Liver (tissue), 3 donors: ENCODE measurements around the gene RAB4B.
"Not testable (repeated sequence)": the region's sequence is repeated elsewhere in the genome, so short reads cannot be mapped to it uniquely, and the experiment has no call there.

ENCODE experiments used
- FOXA1 ChIP-seq: IDR thresholded peaks from 2 replicates; pipeline ENCODE4 v1.6.1; 2016; ENCODE audit warnings: antibody characterized with exemption
- GABPA ChIP-seq, 2 donors: IDR thresholded peaks in 1 of 2; conservative IDR thresholded peaks in 1 of 2; 2 replicates each; pipeline ENCODE4 v1.6.1; 2016; ENCODE audit warnings: antibody characterized with exemption in 2 of 2, mild to moderate bottlenecking in 1 of 2, moderate library complexity in 1 of 2
- JUND ChIP-seq, 2 donors: IDR thresholded peaks; 2 replicates each; pipeline ENCODE4 v1.6.1; 2016; ENCODE audit warnings: antibody characterized with exemption in 2 of 2
- RXRA ChIP-seq, 2 donors: IDR thresholded peaks; 2 replicates each; pipeline ENCODE4 v1.6.1; 2017 to 2018; ENCODE audit warnings: antibody characterized with exemption in 2 of 2, mild to moderate bottlenecking in 1 of 2
- SP1 ChIP-seq: IDR thresholded peaks from 2 replicates; pipeline ENCODE4 v1.6.1; 2018; ENCODE audit warnings: antibody characterized with exemption, mild to moderate bottlenecking
- TAF1 ChIP-seq: conservative IDR thresholded peaks from 2 replicates; pipeline ENCODE4 v1.6.1; 2016; ENCODE audit warnings: antibody characterized with exemption, mild to moderate bottlenecking
- YY1 ChIP-seq: IDR thresholded peaks from 2 replicates; pipeline ENCODE4 v1.6.1; 2016; ENCODE audit warnings: antibody characterized with exemption, mild to moderate bottlenecking
- TF ChIP-seq, protein P1 (sequence below): fragments of 150-350 bp; IDR thresholded peaks from 2 replicates; pipeline ENCODE4 v1.5.1; 2017; ENCODE audit warnings: improper control_type of control experiment, low read depth, low read length; ENCODE audit not compliant: missing input control
- TF ChIP-seq, protein P2 (sequence below): IDR thresholded peaks from 2 replicates; pipeline ENCODE4 v1.6.1; 2016; ENCODE audit warnings: antibody characterized with exemption, mild to moderate bottlenecking
- TF ChIP-seq, protein P3 (sequence below): IDR thresholded peaks from 2 replicates; pipeline ENCODE4 v1.6.1; 2016; ENCODE audit warnings: antibody characterized with exemption
- donor health status: healthy.
- donor health status: healthy.

DNA sequence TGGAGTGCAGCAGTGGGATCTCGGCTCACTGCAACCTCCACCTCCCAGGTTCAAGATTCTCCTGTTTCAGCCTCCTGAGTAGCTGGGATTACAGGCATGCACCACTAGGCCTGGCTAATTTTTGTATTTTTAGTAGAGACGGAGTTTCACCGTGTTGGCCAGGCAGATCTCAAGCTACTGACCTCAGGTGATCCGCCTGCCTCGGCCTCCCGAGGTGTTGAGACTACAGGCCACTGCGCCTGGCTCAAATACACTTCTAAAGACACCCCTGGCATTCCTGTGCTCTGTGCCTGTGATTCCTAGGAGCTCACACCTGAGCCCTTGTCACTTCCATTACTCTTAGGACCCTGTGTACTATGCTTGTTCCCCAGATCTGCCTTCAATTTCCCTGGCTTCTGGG is 34.5 kb downstream of the RAB4B start:
- TF ChIP-seq, protein P1, sequence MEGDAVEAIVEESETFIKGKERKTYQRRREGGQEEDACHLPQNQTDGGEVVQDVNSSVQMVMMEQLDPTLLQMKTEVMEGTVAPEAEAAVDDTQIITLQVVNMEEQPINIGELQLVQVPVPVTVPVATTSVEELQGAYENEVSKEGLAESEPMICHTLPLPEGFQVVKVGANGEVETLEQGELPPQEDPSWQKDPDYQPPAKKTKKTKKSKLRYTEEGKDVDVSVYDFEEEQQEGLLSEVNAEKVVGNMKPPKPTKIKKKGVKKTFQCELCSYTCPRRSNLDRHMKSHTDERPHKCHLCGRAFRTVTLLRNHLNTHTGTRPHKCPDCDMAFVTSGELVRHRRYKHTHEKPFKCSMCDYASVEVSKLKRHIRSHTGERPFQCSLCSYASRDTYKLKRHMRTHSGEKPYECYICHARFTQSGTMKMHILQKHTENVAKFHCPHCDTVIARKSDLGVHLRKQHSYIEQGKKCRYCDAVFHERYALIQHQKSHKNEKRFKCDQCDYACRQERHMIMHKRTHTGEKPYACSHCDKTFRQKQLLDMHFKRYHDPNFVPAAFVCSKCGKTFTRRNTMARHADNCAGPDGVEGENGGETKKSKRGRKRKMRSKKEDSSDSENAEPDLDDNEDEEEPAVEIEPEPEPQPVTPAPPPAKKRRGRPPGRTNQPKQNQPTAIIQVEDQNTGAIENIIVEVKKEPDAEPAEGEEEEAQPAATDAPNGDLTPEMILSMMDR = not testable (repeated sequence)
- not testable (repeated sequence) for TF ChIP-seq SP1; FOXA1; YY1; RXRA (IDR thresholded peaks at IDR 0.05); TAF1; JUND (IDR thresholded peaks at IDR 0.05); GABPA (IDR thresholded peaks at IDR 0.05 in 1 of 2, conservative IDR thresholded peaks at IDR 0.05 in 1 of 2)
- TF ChIP-seq, protein P2, sequence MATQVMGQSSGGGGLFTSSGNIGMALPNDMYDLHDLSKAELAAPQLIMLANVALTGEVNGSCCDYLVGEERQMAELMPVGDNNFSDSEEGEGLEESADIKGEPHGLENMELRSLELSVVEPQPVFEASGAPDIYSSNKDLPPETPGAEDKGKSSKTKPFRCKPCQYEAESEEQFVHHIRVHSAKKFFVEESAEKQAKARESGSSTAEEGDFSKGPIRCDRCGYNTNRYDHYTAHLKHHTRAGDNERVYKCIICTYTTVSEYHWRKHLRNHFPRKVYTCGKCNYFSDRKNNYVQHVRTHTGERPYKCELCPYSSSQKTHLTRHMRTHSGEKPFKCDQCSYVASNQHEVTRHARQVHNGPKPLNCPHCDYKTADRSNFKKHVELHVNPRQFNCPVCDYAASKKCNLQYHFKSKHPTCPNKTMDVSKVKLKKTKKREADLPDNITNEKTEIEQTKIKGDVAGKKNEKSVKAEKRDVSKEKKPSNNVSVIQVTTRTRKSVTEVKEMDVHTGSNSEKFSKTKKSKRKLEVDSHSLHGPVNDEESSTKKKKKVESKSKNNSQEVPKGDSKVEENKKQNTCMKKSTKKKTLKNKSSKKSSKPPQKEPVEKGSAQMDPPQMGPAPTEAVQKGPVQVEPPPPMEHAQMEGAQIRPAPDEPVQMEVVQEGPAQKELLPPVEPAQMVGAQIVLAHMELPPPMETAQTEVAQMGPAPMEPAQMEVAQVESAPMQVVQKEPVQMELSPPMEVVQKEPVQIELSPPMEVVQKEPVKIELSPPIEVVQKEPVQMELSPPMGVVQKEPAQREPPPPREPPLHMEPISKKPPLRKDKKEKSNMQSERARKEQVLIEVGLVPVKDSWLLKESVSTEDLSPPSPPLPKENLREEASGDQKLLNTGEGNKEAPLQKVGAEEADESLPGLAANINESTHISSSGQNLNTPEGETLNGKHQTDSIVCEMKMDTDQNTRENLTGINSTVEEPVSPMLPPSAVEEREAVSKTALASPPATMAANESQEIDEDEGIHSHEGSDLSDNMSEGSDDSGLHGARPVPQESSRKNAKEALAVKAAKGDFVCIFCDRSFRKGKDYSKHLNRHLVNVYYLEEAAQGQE = not testable (repeated sequence)
- TF ChIP-seq, protein P3, sequence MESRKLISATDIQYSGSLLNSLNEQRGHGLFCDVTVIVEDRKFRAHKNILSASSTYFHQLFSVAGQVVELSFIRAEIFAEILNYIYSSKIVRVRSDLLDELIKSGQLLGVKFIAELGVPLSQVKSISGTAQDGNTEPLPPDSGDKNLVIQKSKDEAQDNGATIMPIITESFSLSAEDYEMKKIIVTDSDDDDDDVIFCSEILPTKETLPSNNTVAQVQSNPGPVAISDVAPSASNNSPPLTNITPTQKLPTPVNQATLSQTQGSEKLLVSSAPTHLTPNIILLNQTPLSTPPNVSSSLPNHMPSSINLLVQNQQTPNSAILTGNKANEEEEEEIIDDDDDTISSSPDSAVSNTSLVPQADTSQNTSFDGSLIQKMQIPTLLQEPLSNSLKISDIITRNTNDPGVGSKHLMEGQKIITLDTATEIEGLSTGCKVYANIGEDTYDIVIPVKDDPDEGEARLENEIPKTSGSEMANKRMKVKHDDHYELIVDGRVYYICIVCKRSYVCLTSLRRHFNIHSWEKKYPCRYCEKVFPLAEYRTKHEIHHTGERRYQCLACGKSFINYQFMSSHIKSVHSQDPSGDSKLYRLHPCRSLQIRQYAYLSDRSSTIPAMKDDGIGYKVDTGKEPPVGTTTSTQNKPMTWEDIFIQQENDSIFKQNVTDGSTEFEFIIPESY = not testable (repeated sequence)
